GM18508 (cell line): ENCODE results near the gene FAM20B.
"Not testable (repeated sequence)": the region's sequence is repeated elsewhere in the genome, so short reads cannot be mapped to it uniquely, and the experiment has no call there.

Experiments
- ATAC-seq: cut with Tn5 transposase; IDR thresholded peaks from one replicate; pipeline ENCODE4 v1.9.1; 2021; ENCODE audit warnings: moderate number of reproducible peaks; ENCODE audit not compliant: insufficient read depth, unreplicated experiment

The FAM20B gene

GRCh38 chr1:179025125-179025974, at the start of gene FAM20B:
Gene FAM20B (plus strand): TSS chr1:179025894. CDS start chr1:179043848, 17,954 bp downstream.
- peak; percentile 34 for ATAC-seq

- no peak for ATAC-seq
Observed at GRCh38 chr1:178976541-178976940, 49.2 kb upstream of the FAM20B start.

- ATAC-seq = no peak
Observed at GRCh38 chr1:178986204-178986603, 39.5 kb upstream of the FAM20B start.

- ATAC-seq = not testable (repeated sequence)
Observed at GRCh38 chr1:178988198-178988597, 37.5 kb upstream of the FAM20B start.

- ATAC-seq = no peak
Observed at GRCh38 chr1:178993559-178993958, 32.1 kb upstream of the FAM20B start.

GRCh38 chr1:178997428-178997827, 28.3 kb upstream of the FAM20B start:
- ATAC-seq = no peak

GRCh38 chr1:178998295-178998694, 27.4 kb upstream of the FAM20B start:
- ATAC-seq = no peak

- ATAC-seq = no peak
Observed at GRCh38 chr1:178999061-178999460, 26.6 kb upstream of the FAM20B start.

GRCh38 chr1:179001451-179001850, 24.2 kb upstream of the FAM20B start:
- ATAC-seq = no peak

GRCh38 chr1:179002064-179002463, 23.6 kb upstream of the FAM20B start:
- not testable (repeated sequence) for ATAC-seq

- no peak for ATAC-seq
Observed at GRCh38 chr1:179002552-179003345, 22.9 kb upstream of the FAM20B start.

- no peak for ATAC-seq
Observed at GRCh38 chr1:179003512-179004066, 22.1 kb upstream of the FAM20B start.

- no peak for ATAC-seq
Observed at GRCh38 chr1:179007233-179007632, 18.5 kb upstream of the FAM20B start.

- ATAC-seq = no peak
Observed at GRCh38 chr1:179010671-179011070, 15.0 kb upstream of the FAM20B start.

- ATAC-seq = no peak
Observed at GRCh38 chr1:179012038-179012437, 13.7 kb upstream of the FAM20B start.

- no peak for ATAC-seq
Observed at GRCh38 chr1:179014123-179014522, 11.6 kb upstream of the FAM20B start.

- no peak for ATAC-seq
Observed at GRCh38 chr1:179015396-179015795, 10.3 kb upstream of the FAM20B start.

GRCh38 chr1:179016706-179017382, 8.8 kb upstream of the FAM20B start:
- ATAC-seq = no peak

- no peak for ATAC-seq
Observed at GRCh38 chr1:179017383-179018326, 8.0 kb upstream of the FAM20B start.
